ENCODE measurements around the gene TMEM255B.

Gene TMEM255B

DNA sequence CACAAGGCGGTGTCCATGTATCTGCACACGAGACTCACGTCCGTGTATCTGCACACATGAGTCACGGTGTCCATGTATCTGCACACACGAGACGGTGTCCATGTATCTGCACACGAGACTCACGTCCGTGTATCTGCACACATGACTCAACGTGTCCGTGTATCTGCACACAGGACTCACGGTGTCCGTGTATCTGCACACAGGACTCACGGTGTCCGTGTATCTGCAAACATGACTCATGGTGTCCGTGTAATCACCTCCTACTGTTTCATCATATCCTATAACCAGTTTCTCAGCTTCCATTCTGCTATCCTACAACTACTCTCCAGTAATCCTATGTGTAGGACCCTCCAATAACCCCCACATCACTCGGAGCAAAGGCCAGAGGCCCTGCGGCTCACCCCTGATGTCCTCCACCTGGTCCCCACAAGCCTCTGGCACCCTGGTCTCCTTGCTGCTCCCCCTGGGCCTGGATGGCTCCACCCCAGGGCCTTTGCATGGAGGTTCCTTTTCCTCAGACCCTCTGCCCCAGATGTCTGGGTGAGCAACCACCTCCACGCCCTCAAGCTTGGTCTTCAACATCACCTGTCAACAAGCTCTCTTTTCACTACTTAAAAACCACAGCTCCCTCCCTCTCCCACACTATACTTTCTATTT is 2.5 kb upstream of the TMEM255B start:
- no peak for ATAC-seq
- TF ChIP-seq TCF4 (CRISPR knock-in tag; IDR thresholded peaks at IDR 0.05; ENCODE audit: borderline replicate concordance) (no peak), PPARA (CRISPR knock-in tag; IDR thresholded peaks at IDR 0.05; ENCODE audit: borderline replicate concordance) (no peak), ZNF8 (CRISPR knock-in tag; IDR thresholded peaks at IDR 0.05) (no peak), GLIS3 (CRISPR knock-in tag; IDR thresholded peaks at IDR 0.05) (no peak), CSDC2 (CRISPR knock-in tag; IDR thresholded peaks at IDR 0.05) (no peak), OSR1 (CRISPR knock-in tag; IDR thresholded peaks at IDR 0.05) (no peak), ZNF70 (CRISPR knock-in tag; IDR thresholded peaks at IDR 0.05) (no peak)
- TF ChIP-seq, protein P1, sequence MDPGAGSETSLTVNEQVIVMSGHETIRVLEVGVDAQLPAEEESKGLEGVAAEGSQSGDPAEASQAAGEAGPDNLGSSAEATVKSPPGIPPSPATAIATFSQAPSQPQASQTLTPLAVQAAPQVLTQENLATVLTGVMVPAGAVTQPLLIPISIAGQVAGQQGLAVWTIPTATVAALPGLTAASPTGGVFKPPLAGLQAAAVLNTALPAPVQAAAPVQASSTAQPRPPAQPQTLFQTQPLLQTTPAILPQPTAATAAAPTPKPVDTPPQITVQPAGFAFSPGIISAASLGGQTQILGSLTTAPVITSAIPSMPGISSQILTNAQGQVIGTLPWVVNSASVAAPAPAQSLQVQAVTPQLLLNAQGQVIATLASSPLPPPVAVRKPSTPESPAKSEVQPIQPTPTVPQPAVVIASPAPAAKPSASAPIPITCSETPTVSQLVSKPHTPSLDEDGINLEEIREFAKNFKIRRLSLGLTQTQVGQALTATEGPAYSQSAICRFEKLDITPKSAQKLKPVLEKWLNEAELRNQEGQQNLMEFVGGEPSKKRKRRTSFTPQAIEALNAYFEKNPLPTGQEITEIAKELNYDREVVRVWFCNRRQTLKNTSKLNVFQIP (CRISPR knock-in tag; IDR thresholded peaks at IDR 0.05; ENCODE audit: borderline replicate concordance, low read depth): no peak
- TF ChIP-seq, protein P2, sequence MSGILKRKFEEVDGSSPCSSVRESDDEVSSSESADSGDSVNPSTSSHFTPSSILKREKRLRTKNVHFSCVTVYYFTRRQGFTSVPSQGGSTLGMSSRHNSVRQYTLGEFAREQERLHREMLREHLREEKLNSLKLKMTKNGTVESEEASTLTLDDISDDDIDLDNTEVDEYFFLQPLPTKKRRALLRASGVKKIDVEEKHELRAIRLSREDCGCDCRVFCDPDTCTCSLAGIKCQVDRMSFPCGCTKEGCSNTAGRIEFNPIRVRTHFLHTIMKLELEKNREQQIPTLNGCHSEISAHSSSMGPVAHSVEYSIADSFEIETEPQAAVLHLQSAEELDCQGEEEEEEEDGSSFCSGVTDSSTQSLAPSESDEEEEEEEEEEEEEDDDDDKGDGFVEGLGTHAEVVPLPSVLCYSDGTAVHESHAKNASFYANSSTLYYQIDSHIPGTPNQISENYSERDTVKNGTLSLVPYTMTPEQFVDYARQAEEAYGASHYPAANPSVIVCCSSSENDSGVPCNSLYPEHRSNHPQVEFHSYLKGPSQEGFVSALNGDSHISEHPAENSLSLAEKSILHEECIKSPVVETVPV (CRISPR knock-in tag; IDR thresholded peaks at IDR 0.05): no peak
- TF ChIP-seq, protein P3, sequence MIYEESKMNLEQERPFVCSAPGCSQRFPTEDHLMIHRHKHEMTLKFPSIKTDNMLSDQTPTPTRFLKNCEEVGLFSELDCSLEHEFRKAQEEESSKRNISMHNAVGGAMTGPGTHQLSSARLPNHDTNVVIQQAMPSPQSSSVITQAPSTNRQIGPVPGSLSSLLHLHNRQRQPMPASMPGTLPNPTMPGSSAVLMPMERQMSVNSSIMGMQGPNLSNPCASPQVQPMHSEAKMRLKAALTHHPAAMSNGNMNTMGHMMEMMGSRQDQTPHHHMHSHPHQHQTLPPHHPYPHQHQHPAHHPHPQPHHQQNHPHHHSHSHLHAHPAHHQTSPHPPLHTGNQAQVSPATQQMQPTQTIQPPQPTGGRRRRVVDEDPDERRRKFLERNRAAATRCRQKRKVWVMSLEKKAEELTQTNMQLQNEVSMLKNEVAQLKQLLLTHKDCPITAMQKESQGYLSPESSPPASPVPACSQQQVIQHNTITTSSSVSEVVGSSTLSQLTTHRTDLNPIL (CRISPR knock-in tag; IDR thresholded peaks at IDR 0.05; ENCODE audit: low read depth): no peak

DNA sequence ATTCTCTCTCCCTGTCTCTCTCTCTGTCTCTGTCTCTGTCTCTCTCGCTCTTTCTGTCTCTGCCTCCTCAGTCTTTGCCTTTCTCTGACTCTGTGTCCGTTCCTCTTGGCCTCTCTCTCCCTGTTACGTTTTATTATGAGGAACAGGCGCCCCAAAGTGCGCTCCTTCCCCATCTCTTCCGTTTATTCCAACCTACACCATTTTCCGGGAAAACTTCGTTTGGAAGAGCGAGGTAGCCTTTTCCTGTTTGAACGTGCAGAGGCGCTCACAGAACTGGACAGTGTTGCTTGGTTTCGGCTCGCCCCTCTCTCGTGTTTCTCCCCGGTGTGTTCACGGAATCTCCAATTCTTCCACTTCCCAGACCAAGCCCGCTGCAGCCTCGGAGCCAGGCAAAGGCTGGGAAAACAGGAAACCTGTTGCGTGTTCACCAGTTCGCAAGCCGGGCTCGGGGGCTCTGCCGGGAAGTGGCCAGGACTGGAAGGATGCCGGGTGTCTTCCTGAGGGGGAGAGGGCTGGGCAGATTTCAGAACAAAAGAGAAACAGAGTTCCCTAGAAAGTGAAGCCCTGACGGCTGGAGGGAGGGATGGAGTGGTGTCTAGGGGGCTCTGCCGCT is 605 bp downstream of the TMEM255B start:
- no peak for TF ChIP-seq TOX (CRISPR knock-in tag; IDR thresholded peaks at IDR 0.05; ENCODE audit: borderline replicate concordance)
- TF ChIP-seq, protein P2 (CRISPR knock-in tag; IDR thresholded peaks at IDR 0.05): no peak
- TF ChIP-seq, protein P4, sequence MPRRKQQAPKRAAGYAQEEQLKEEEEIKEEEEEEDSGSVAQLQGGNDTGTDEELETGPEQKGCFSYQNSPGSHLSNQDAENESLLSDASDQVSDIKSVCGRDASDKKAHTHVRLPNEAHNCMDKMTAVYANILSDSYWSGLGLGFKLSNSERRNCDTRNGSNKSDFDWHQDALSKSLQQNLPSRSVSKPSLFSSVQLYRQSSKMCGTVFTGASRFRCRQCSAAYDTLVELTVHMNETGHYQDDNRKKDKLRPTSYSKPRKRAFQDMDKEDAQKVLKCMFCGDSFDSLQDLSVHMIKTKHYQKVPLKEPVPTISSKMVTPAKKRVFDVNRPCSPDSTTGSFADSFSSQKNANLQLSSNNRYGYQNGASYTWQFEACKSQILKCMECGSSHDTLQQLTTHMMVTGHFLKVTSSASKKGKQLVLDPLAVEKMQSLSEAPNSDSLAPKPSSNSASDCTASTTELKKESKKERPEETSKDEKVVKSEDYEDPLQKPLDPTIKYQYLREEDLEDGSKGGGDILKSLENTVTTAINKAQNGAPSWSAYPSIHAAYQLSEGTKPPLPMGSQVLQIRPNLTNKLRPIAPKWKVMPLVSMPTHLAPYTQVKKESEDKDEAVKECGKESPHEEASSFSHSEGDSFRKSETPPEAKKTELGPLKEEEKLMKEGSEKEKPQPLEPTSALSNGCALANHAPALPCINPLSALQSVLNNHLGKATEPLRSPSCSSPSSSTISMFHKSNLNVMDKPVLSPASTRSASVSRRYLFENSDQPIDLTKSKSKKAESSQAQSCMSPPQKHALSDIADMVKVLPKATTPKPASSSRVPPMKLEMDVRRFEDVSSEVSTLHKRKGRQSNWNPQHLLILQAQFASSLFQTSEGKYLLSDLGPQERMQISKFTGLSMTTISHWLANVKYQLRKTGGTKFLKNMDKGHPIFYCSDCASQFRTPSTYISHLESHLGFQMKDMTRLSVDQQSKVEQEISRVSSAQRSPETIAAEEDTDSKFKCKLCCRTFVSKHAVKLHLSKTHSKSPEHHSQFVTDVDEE (CRISPR knock-in tag; IDR thresholded peaks at IDR 0.05): no peak
- TF ChIP-seq OSR1 (CRISPR knock-in tag; IDR thresholded peaks at IDR 0.05): no peak
- no peak for TF ChIP-seq ZFP3 (CRISPR knock-in tag; IDR thresholded peaks at IDR 0.05)
- TF ChIP-seq, protein P1 (CRISPR knock-in tag; IDR thresholded peaks at IDR 0.05; ENCODE audit: borderline replicate concordance, low read depth): no peak
- TF ChIP-seq RARB (CRISPR knock-in tag; IDR thresholded peaks at IDR 0.05): no peak
- no peak for TF ChIP-seq ISL1 (CRISPR knock-in tag; IDR thresholded peaks at IDR 0.05)
- TF ChIP-seq GLIS3 (CRISPR knock-in tag; IDR thresholded peaks at IDR 0.05): no peak
- no peak for TF ChIP-seq ZC3H10 (CRISPR knock-in tag; IDR thresholded peaks at IDR 0.05)
- TF ChIP-seq, protein P3 (CRISPR knock-in tag; IDR thresholded peaks at IDR 0.05; ENCODE audit: low read depth): no peak
- TF ChIP-seq TCF4 (CRISPR knock-in tag; IDR thresholded peaks at IDR 0.05; ENCODE audit: borderline replicate concordance): no peak
- TF ChIP-seq, protein P5, sequence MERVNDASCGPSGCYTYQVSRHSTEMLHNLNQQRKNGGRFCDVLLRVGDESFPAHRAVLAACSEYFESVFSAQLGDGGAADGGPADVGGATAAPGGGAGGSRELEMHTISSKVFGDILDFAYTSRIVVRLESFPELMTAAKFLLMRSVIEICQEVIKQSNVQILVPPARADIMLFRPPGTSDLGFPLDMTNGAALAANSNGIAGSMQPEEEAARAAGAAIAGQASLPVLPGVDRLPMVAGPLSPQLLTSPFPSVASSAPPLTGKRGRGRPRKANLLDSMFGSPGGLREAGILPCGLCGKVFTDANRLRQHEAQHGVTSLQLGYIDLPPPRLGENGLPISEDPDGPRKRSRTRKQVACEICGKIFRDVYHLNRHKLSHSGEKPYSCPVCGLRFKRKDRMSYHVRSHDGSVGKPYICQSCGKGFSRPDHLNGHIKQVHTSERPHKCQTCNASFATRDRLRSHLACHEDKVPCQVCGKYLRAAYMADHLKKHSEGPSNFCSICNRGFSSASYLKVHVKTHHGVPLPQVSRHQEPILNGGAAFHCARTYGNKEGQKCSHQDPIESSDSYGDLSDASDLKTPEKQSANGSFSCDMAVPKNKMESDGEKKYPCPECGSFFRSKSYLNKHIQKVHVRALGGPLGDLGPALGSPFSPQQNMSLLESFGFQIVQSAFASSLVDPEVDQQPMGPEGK (CRISPR knock-in tag; IDR thresholded peaks at IDR 0.05; ENCODE audit: borderline replicate concordance): no peak
- no peak for TF ChIP-seq SNAI2 (CRISPR knock-in tag; IDR thresholded peaks at IDR 0.05)
- no peak for TF ChIP-seq ARNTL (CRISPR knock-in tag; IDR thresholded peaks at IDR 0.05; ENCODE audit: borderline replicate concordance, low read depth)
- no peak for TF ChIP-seq PPARA (CRISPR knock-in tag; IDR thresholded peaks at IDR 0.05; ENCODE audit: borderline replicate concordance)
- TF ChIP-seq ESRRG (CRISPR knock-in tag; IDR thresholded peaks at IDR 0.05): no peak
- ATAC-seq: peak; percentile 64
